ENCODE results near the gene KANSL1L. TPM values are rescaled to one million over a fixed set of nuclear protein-coding genes. Genes with fewer than 3 reads are reported as not detected.
A peak's percentile ranks its signal among the peaks of the same experiment; 100 is the strongest.

The KANSL1L gene
- total RNA-seq, 1 donor from 2014 or later = 39.6 TPM

DNA sequence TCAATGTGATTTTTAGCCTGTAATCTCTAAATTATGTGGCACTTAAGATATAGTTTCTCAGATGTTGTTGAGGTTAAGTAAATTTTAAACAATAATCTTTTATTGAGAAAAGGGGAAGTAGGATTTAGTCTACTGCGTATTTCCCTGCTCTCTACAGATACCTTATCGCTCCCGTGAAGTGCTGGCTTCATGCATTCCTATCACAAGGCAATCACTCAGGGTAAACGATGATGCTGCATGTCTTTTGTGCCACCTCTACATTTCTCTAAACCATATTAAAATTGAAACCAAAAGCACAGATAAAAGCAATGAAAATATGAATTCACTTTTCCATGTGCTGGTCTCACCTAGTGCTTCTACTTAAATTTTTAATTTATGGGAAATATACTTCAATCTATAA, 183.2 kb downstream of the KANSL1L start:
- no peak overlapping the region for H3K27ac ChIP-seq
- no peaks in the 10 kb centered on the region for H3K4me1 ChIP-seq
- no peak for DNase-seq (ENCODE audit: low spot score in 2 of 2)
- H3K27me3 ChIP-seq = no peaks in the 10 kb centered on the region
- intact Hi-C loops (cut with DNase I) = no loop called here
- H3K4me3 ChIP-seq = no peak overlapping the region
- H3K36me3 ChIP-seq = no peaks in the 10 kb centered on the region
- TF ChIP-seq, protein P1, sequence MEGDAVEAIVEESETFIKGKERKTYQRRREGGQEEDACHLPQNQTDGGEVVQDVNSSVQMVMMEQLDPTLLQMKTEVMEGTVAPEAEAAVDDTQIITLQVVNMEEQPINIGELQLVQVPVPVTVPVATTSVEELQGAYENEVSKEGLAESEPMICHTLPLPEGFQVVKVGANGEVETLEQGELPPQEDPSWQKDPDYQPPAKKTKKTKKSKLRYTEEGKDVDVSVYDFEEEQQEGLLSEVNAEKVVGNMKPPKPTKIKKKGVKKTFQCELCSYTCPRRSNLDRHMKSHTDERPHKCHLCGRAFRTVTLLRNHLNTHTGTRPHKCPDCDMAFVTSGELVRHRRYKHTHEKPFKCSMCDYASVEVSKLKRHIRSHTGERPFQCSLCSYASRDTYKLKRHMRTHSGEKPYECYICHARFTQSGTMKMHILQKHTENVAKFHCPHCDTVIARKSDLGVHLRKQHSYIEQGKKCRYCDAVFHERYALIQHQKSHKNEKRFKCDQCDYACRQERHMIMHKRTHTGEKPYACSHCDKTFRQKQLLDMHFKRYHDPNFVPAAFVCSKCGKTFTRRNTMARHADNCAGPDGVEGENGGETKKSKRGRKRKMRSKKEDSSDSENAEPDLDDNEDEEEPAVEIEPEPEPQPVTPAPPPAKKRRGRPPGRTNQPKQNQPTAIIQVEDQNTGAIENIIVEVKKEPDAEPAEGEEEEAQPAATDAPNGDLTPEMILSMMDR (IDR thresholded peaks at IDR 0.05) = no peak
- no peaks in the 10 kb centered on the region for H3K9me3 ChIP-seq

DNA sequence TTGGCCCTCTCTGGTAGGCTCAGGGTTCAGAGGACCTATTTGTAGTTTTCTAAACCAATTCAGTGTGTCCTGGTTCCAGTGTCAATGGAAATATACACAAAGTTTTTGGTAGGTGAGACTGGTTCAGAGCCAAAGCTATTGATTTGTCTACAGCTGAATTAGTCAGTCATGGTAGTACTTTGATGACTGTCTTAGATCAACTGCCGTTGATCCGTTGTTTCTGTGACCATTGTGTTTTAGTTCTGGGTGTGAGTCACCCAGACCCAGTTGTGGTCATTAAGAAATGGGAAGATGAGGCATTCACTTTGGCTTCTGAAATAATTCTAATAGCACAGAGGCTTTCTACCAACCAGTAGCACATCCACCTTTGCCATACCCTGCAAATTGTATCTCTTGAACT, 184.8 kb downstream of the KANSL1L start:
- Histone ChIP-seq H3K27me3 (no peaks in the 10 kb centered on the region), H3K27ac (no peak overlapping the region)
- TF ChIP-seq, protein P1 (IDR thresholded peaks at IDR 0.05) = no peak

DNA sequence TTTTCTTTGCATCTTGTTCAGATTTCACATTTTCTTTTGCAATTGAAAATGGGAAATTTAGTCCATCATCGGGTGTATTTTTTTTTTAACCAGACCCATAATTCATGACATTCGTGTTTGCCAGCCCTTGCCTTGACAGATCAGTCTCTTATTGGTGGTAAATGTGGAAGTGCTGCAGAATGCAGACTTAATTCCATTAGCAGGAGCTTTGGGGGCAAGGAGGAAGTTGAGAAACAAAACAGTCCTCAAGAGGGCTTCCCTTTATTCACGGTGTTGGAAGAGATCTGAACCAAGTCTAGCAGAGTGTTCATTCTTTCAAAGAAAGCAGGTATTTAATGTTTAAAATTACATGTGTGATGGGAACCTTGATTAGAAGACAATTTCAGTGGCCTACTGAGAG, 185.3 kb downstream of the KANSL1L start:
- Histone ChIP-seq H3K4me1 (no peaks in the 10 kb centered on the region), H3K27me3 (no peaks in the 10 kb centered on the region), H3K4me3 (no peak overlapping the region), H3K9me3 (no peaks in the 10 kb centered on the region), H3K27ac (no peak overlapping the region), H3K36me3 (no peaks in the 10 kb centered on the region)
- TF ChIP-seq, protein P1 (IDR thresholded peaks at IDR 0.05) = no peak
- no peak for DNase-seq (ENCODE audit: low spot score in 2 of 2)
- intact Hi-C loops (cut with DNase I) = no loop called here

More for the DNA sequence above, 184.8 kb downstream of the KANSL1L start:
- no peaks in the 10 kb centered on the region for H3K4me1 ChIP-seq
- H3K4me3 ChIP-seq = no peak overlapping the region
- no peaks in the 10 kb centered on the region for H3K36me3 ChIP-seq
- no peaks in the 10 kb centered on the region for H3K9me3 ChIP-seq
- intact Hi-C loops (cut with DNase I) = no loop called here
- no peak for DNase-seq (ENCODE audit: low spot score in 2 of 2)

DNA sequence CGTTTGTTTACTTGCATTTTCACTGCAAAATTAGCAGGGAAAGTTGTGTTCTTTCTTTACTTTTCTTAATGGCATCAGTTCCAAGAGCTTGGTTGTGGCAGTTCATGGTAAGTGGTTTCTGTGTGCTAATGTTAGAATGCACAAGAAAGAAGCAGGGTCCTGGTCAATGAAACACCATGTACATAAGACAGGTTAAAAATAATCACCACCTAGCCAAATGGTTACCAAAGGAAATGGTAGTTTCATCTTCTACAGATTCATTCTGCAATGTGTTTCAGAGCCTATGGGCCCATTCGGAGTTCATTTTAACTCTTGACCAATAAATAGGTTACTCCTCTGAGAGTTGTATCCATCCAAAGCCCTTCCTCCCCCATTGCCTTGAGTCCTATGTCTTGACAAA, 186.9 kb downstream of the KANSL1L start:
- no peak overlapping the region for H3K27ac ChIP-seq
- H3K36me3 ChIP-seq = no peaks in the 10 kb centered on the region
- H3K4me3 ChIP-seq = no peak overlapping the region
- intact Hi-C loops (cut with DNase I) = loop anchor here (5.0 kb wide), 1 partner anchor 413 kb away; no protein-coding TSS in a partner anchor
- TF ChIP-seq, protein P1 (IDR thresholded peaks at IDR 0.05) = no peak
- no peaks in the 10 kb centered on the region for H3K9me3 ChIP-seq
- DNase-seq (ENCODE audit: low spot score in 2 of 2) = no peak
- no peaks in the 10 kb centered on the region for H3K4me1 ChIP-seq
- H3K27me3 ChIP-seq = no peaks in the 10 kb centered on the region

DNA sequence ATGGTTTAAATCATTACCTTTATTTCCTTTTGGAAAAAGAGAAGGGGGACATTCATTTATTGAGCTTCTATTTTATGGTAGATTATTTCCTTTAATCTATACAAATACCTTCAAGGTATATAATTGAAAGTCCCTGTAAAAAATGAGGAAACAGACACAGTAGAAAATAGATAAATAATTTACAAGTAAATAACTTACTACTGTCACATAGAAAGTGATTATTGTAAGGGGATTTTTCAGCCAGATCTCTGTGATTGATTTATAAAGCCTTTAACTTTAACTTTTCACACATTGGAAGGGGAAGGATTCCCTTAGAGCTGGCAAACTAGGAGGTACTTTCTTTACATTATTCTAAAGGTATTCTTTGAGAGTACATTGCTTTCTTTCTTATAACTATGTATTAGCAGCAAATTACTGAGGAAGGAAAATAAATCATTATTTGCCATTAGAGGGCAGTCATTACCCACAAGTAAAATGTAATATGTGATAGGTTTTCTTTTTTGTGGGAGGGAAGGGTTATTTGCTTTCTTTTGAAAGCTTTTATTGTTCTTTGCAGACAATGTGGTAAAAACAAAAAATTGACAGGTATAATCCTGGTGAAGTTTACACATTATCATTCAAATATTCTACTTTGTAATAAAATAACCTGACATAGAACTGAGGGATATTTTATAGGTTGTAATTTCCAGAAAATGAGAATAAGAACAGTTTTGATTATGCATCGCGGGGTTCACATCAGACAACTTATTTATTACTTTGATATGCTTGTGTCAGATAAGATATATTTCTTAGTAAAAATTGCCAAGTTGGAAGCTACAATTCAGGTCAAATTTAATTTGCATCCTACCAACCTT, 193.6 kb downstream of the KANSL1L start:
- Histone ChIP-seq H3K27ac (no peak overlapping the region), H3K9me3 (no peaks in the 10 kb centered on the region), H3K4me1 (no peaks in the 10 kb centered on the region), H3K4me3 (no peak overlapping the region), H3K27me3 (no peaks in the 10 kb centered on the region), H3K36me3 (no peaks in the 10 kb centered on the region)
- intact Hi-C loops (cut with DNase I) = loop anchor here (1.0 kb wide), 1 partner anchor 220 kb away; no protein-coding TSS in a partner anchor
- TF ChIP-seq, protein P1 (IDR thresholded peaks at IDR 0.05) = peak; percentile 46 to 63 (median 48)
- no peak for DNase-seq (ENCODE audit: low spot score in 2 of 2)
